ENCODE data around the gene TPX2.

Gene TPX2, protein sequence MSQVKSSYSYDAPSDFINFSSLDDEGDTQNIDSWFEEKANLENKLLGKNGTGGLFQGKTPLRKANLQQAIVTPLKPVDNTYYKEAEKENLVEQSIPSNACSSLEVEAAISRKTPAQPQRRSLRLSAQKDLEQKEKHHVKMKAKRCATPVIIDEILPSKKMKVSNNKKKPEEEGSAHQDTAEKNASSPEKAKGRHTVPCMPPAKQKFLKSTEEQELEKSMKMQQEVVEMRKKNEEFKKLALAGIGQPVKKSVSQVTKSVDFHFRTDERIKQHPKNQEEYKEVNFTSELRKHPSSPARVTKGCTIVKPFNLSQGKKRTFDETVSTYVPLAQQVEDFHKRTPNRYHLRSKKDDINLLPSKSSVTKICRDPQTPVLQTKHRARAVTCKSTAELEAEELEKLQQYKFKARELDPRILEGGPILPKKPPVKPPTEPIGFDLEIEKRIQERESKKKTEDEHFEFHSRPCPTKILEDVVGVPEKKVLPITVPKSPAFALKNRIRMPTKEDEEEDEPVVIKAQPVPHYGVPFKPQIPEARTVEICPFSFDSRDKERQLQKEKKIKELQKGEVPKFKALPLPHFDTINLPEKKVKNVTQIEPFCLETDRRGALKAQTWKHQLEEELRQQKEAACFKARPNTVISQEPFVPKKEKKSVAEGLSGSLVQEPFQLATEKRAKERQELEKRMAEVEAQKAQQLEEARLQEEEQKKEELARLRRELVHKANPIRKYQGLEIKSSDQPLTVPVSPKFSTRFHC

GRCh38 chr20:31738729-31739549, at the start of gene TPX2:
TPX2 (plus strand) TSS chr20:31739290; CDS start chr20:31757477, 18,187 bp downstream.
- TF ChIP-seq CTCF (IDR thresholded peaks at IDR 0.05) (peak; percentile 16; the same call in 1 of the 2 replicates), ZFX (IDR thresholded peaks at IDR 0.05; ENCODE audit: borderline replicate concordance) (no peak)
- H3K27ac ChIP-seq, result peak within 1 kb of the TSS; percentile 86

- H3K27ac ChIP-seq, result no peak overlapping the region
- TF ChIP-seq CTCF (IDR thresholded peaks at IDR 0.05), result no peak
- no peak for TF ChIP-seq ZFX (IDR thresholded peaks at IDR 0.05; ENCODE audit: borderline replicate concordance)
Observed at GRCh38 chr20:31690124-31690666, 48.9 kb upstream of the TPX2 start.

DNA sequence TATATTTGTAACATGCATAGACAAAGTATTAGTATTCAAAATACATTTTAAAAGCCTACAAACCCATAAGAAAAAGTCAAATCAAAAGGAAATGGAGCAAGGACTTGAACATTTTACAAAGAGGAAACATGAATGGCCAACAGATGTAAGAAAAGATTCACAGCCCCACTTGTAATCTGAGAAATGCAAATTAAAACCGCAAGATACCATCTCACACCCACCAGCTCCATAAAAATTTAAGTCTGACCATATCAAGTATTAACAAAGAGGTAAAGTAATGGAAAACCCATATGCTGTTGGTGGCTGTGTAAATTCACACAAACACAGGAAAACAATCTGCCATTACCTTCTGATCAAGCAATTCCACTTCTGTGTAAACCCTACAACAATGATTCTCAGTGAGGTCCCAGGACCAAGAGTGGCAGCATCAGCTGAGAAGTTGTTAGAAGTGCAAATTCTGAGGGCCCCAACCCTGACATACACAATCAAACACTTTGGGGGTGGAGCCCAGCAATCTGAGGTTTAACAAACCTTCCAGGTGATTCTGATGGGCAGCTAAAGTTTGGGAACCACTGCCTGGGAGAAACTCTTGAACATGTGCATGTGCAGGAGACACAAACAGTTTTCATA, 47.3 kb upstream of the TPX2 start:
- no peak overlapping the region; the same call in 1 of the 2 replicates for H3K27ac ChIP-seq
- TF ChIP-seq ZFX (IDR thresholded peaks at IDR 0.05; ENCODE audit: borderline replicate concordance), result no peak
- TF ChIP-seq CTCF (IDR thresholded peaks at IDR 0.05), result no peak

DNA sequence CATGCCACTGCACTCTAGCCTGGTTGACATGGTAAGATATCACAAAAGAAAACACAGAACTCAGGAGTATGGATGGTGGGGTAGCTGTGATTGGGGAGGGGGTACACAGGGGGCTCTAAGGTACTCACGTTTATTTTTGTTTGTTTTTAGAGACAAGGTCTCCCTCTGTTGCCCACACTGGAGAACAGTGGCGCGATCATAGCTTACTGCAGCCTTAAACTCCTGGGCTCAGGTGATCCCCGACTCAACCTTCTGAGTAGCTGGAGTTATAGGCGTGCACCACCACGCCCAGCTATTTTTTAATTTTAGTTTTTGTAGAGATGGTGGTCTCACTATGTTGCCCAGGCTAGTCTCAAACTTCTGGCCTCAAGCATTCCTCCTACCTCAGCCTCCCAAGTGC, 45.7 kb upstream of the TPX2 start:
- TF ChIP-seq CTCF (IDR thresholded peaks at IDR 0.05) (no peak), ZFX (IDR thresholded peaks at IDR 0.05; ENCODE audit: borderline replicate concordance) (no peak)
- H3K27ac ChIP-seq, result no peak overlapping the region

- no peak overlapping the region for H3K27ac ChIP-seq
- TF ChIP-seq ZFX (IDR thresholded peaks at IDR 0.05; ENCODE audit: borderline replicate concordance) (no peak), CTCF (IDR thresholded peaks at IDR 0.05) (no peak)
Observed at GRCh38 chr20:31693987-31694661, 45.0 kb upstream of the TPX2 start.
